Measurements from ENCODE around the gene EVC2.

EVC2 gene

GRCh38 chr4:5713861-5714260 is 5.5 kb upstream of the EVC2 start:
- Mint-ChIP-seq H3K4me3 (no peak overlapping the region), H3K36me3 (ENCODE audit: low read depth) (peaks cover 62% of the 10 kb centered on the region), H3K9me3 (peaks cover 37% of the 10 kb centered on the region), H3K4me1 (peaks cover 37% of the 10 kb centered on the region), H3K27ac (no peak overlapping the region), H3K27me3 (ENCODE audit: low read depth, poor library complexity) (peaks cover 21% of the 10 kb centered on the region)
- DNase-seq, result no peak
- TF ChIP-seq CTCF (IDR thresholded peaks at IDR 0.05), result no peak

GRCh38 chr4:5712931-5713330 is 4.6 kb upstream of the EVC2 start:
- H3K9me3 Mint-ChIP-seq, result peaks cover 37% of the 10 kb centered on the region
- no peak for TF ChIP-seq CTCF (IDR thresholded peaks at IDR 0.05)
- DNase-seq, result no peak
- peaks cover 33% of the 10 kb centered on the region for H3K4me1 Mint-ChIP-seq
- peaks cover 21% of the 10 kb centered on the region for H3K27me3 Mint-ChIP-seq (ENCODE audit: low read depth, poor library complexity)
- no peak overlapping the region for H3K27ac Mint-ChIP-seq
- peaks cover 56% of the 10 kb centered on the region for H3K36me3 Mint-ChIP-seq (ENCODE audit: low read depth)
- H3K4me3 Mint-ChIP-seq, result peak overlapping the region; percentile 85

GRCh38 chr4:5712517-5712916 is 4.2 kb upstream of the EVC2 start:
- Mint-ChIP-seq H3K4me3 (peak overlapping the region; percentile 85), H3K4me1 (peaks cover 36% of the 10 kb centered on the region), H3K36me3 (ENCODE audit: low read depth) (peaks cover 52% of the 10 kb centered on the region), H3K9me3 (peaks cover 34% of the 10 kb centered on the region), H3K27ac (no peak overlapping the region), H3K27me3 (ENCODE audit: low read depth, poor library complexity) (peaks cover 21% of the 10 kb centered on the region)
- DNase-seq, result no peak
- no peak for TF ChIP-seq CTCF (IDR thresholded peaks at IDR 0.05)

- H3K27me3 Mint-ChIP-seq (ENCODE audit: low read depth, poor library complexity), result peaks cover 25% of the 10 kb centered on the region
- DNase-seq, result peak; percentile 59
- H3K4me3 Mint-ChIP-seq, result peak overlapping the region; percentile 85
- TF ChIP-seq CTCF (IDR thresholded peaks at IDR 0.05), result no peak
- peaks cover 29% of the 10 kb centered on the region for H3K9me3 Mint-ChIP-seq
- H3K4me1 Mint-ChIP-seq, result peaks cover 45% of the 10 kb centered on the region
- H3K27ac Mint-ChIP-seq, result no peak overlapping the region
- H3K36me3 Mint-ChIP-seq (ENCODE audit: low read depth), result peaks cover 43% of the 10 kb centered on the region
Observed at GRCh38 chr4:5711479-5712184, 3.3 kb upstream of the EVC2 start.

GRCh38 chr4:5710961-5711478 is 2.7 kb upstream of the EVC2 start, which contains the start of gene EVC:
EVC (plus strand) TSS chr4:5711201; CDS start chr4:5711381, 180 bp downstream.
- H3K27ac Mint-ChIP-seq, result peak within 1 kb of the TSS; percentile 9
- H3K36me3 Mint-ChIP-seq (ENCODE audit: low read depth), result peaks cover 40% of the 10 kb centered on the region
- peaks cover 25% of the 10 kb centered on the region for H3K27me3 Mint-ChIP-seq (ENCODE audit: low read depth, poor library complexity)
- TF ChIP-seq CTCF (IDR thresholded peaks at IDR 0.05), result no peak
- peak within 1 kb of the TSS; percentile 86 for H3K4me3 Mint-ChIP-seq
- peak; percentile 80 for DNase-seq
- H3K9me3 Mint-ChIP-seq, result peaks cover 23% of the 10 kb centered on the region
- peaks cover 48% of the 10 kb centered on the region for H3K4me1 Mint-ChIP-seq
